Measurements from ENCODE around the gene RTEL1.
"Not testable (repeated sequence)": the region's sequence is repeated elsewhere in the genome, so short reads cannot be mapped to it uniquely, and the experiment has no call there.

Gene RTEL1

DNA sequence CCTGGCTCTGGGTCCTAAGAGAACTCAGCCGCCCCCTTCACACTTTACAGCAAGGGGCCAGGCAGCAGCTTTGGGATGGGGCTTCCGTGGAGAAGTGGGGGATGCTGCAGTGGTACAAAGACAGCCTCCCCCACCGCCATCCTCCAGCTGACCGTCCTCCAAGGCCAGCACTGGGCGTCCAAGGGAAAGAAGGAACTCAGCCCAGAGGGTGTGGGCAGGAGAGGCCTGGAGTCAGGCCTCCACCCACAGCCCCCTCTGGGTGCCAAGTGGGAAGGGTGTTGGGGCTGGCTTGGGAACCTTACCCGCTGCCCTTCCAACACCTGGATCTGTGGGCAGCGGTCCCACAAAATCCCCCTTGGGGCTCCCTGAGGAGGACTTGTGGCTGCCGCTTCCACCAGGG, 18.0 kb upstream of the RTEL1 start:
- Histone ChIP-seq H3K4me1 (ENCODE audit: control insufficient read depth, low read depth, low read length) (no peaks in the 10 kb centered on the region), H3K79me2 (ENCODE audit: control insufficient read depth, insufficient read depth, low read length) (no peaks in the 10 kb centered on the region), H3K36me3 (ENCODE audit: control insufficient read depth, insufficient read depth, low read length) (no peaks in the 10 kb centered on the region), H3K56ac (ENCODE audit: low read length) (no peak overlapping the region), H4K8ac (ENCODE audit: low read depth, low read length) (no peak overlapping the region), H3K4ac (ENCODE audit: low read depth, low read length) (no peak overlapping the region), H3K23ac (ENCODE audit: low read length) (no peak overlapping the region), H3K18ac (ENCODE audit: low read length) (no peak overlapping the region), H3K4me3 (ENCODE audit: low read length) (no peak overlapping the region), H3K27ac (ENCODE audit: low read depth, low read length) (no peak overlapping the region), H3K4me2 (ENCODE audit: low read length) (no peak overlapping the region), H2BK5ac (ENCODE audit: low read length) (no peak overlapping the region), H3K79me1 (ENCODE audit: low read length) (no peaks in the 10 kb centered on the region), H2BK15ac (replicated peaks; ENCODE audit: low read depth) (no peak overlapping the region), H4K5ac (ENCODE audit: low read length) (no peak overlapping the region), H2BK120ac (ENCODE audit: low read depth, low read length) (no peak overlapping the region), H2AK5ac (ENCODE audit: low read length) (no peak overlapping the region), H3K9ac (ENCODE audit: low read length) (no peak overlapping the region), H3K27me3 (ENCODE audit: insufficient read depth, low read length, poor library complexity) (no peaks in the 10 kb centered on the region)
- no CpG with 5 or more reads among the region's 8 CpGs for WGBS (ENCODE audit: extremely low coverage, insufficient coverage, low lambda C conversion rate)
- DNase-seq = no peak

DNA sequence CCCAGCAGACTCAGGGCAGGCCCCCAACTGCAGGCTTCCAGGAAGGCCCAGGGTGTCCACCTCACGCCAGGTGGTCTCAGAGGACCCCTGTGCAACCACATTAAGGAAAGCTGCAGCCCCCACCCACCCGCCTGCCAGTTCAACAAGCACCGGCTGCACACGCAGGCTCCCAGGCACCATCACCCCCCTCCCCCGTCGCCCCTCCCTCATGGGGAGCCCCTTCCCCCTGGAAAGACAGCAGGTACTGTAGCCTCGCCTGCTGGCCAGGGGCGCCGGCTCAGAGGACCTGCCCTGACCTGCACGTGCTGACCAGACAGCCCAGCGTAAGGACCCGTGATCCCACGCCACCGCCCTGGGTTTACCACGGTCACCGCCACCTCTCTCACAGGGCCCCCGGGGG, 17.4 kb upstream of the RTEL1 start:
- not testable (repeated sequence) for H3K23ac ChIP-seq (ENCODE audit: low read length); H3K27me3 ChIP-seq (ENCODE audit: insufficient read depth, low read length, poor library complexity); H4K8ac ChIP-seq (ENCODE audit: low read depth, low read length); H3K9ac ChIP-seq (ENCODE audit: low read length); H2BK5ac ChIP-seq (ENCODE audit: low read length); H3K4me2 ChIP-seq (ENCODE audit: low read length); H2BK120ac ChIP-seq (ENCODE audit: low read depth, low read length); H3K79me2 ChIP-seq (ENCODE audit: control insufficient read depth, insufficient read depth, low read length); H3K79me1 ChIP-seq (ENCODE audit: low read length); H3K4me3 ChIP-seq (ENCODE audit: low read length); H3K27ac ChIP-seq (ENCODE audit: low read depth, low read length); H4K5ac ChIP-seq (ENCODE audit: low read length); H3K4ac ChIP-seq (ENCODE audit: low read depth, low read length); H3K56ac ChIP-seq (ENCODE audit: low read length); H3K36me3 ChIP-seq (ENCODE audit: control insufficient read depth, insufficient read depth, low read length); H2AK5ac ChIP-seq (ENCODE audit: low read length); H3K18ac ChIP-seq (ENCODE audit: low read length); H2BK15ac ChIP-seq (replicated peaks; ENCODE audit: low read depth); H3K4me1 ChIP-seq (ENCODE audit: control insufficient read depth, low read depth, low read length); DNase-seq
- WGBS (ENCODE audit: extremely low coverage, insufficient coverage, low lambda C conversion rate) = no CpG with 5 or more reads among the region's 17 CpGs

DNA sequence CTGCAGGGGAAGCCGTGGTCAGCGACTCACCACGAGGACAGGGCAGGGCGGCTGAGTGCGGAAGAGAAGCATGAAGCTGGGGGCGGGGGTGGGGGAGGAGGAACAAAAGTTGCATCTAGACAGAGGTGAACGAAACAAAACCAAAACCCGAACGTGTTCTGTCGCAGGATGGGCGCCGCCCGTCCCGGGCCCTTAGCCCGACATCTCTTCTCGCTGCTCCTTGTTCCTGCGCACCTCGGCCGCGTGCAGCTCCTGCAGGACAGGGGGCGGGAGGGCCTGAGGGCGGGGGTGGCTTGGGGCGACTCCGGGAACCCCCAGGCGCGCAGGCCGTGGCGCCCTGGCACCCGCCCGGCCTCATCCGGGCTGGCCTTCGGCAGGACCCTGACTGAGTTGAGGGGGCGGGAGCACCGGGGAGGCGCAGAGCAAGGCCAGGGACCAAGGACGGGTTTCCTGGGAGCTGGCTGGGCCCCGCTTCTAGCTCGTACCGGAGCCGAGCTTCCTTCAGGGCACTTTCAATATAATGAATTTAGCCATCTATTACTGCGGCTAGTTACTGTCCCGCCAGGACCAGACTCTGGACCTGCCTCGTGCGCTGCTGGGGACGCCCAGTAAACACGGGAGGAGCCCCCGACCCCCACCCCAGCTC, 16.8 kb upstream of the RTEL1 start:
- H2AK5ac ChIP-seq (ENCODE audit: low read length) = no peak overlapping the region
- H3K4me2 ChIP-seq (ENCODE audit: low read length) = peak overlapping the region; percentile 75
- no peak overlapping the region for H4K5ac ChIP-seq (ENCODE audit: low read length)
- H3K4me3 ChIP-seq (ENCODE audit: low read length) = no peak overlapping the region
- H3K18ac ChIP-seq (ENCODE audit: low read length) = peak overlapping the region; percentile 70
- no peaks in the 10 kb centered on the region for H3K79me1 ChIP-seq (ENCODE audit: low read length)
- no peak overlapping the region for H3K23ac ChIP-seq (ENCODE audit: low read length)
- no peak overlapping the region for H4K8ac ChIP-seq (ENCODE audit: low read depth, low read length)
- H3K4ac ChIP-seq (ENCODE audit: low read depth, low read length) = no peak overlapping the region
- no peak overlapping the region for H2BK15ac ChIP-seq (replicated peaks; ENCODE audit: low read depth)
- WGBS (ENCODE audit: extremely low coverage, insufficient coverage, low lambda C conversion rate) = no CpG with 5 or more reads among the region's 47 CpGs
- no peaks in the 10 kb centered on the region for H3K27me3 ChIP-seq (ENCODE audit: insufficient read depth, low read length, poor library complexity)
- H2BK5ac ChIP-seq (ENCODE audit: low read length) = no peak overlapping the region
- H3K9ac ChIP-seq (ENCODE audit: low read length) = peak overlapping the region; percentile 61
- H3K36me3 ChIP-seq (ENCODE audit: control insufficient read depth, insufficient read depth, low read length) = no peaks in the 10 kb centered on the region
- no peak overlapping the region for H3K27ac ChIP-seq (ENCODE audit: low read depth, low read length)
- DNase-seq = peak; percentile 56
- peak overlapping the region; percentile 83 for H3K56ac ChIP-seq (ENCODE audit: low read length)
- H3K79me2 ChIP-seq (ENCODE audit: control insufficient read depth, insufficient read depth, low read length) = no peaks in the 10 kb centered on the region
- no peak overlapping the region for H2BK120ac ChIP-seq (ENCODE audit: low read depth, low read length)
- H3K4me1 ChIP-seq (ENCODE audit: control insufficient read depth, low read depth, low read length) = no peaks in the 10 kb centered on the region

DNA sequence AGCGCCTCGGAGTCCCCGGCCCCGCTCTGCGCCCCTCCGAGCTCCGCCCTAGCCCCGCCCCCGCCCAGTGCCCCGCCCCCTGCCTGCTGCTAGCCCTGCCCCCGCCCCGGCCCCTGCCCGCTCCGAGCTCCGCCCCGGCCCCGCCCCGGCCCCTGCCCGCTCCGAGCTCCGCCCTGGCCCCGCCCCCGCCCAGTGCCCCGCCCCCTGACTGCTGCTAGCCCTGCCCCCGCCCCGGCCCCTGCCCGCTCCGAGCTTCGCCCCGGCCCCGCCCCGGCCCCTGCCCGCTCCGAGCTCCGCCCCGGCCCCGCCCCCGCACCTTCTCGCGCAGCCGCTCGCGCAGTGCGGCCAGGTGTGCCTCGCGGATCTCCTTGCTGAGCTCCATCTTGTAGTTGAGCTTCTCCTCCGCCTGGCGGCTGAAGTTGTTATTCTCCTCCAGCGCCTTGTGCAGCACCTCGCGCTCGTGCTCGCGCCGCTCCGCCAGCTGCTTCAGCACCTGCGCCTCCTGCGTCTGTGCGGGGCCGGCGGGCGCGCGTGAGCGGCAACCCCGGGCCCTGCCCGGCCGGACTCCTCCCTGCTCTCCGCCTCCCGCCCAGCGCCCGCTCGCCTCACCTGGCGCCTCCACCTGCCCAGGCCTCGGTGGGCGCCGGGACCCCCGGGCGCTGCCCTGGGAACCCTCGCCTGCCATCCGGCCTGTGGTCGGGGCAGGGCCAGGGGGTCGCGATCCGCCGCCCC, 16.2 kb upstream of the RTEL1 start:
- no peak overlapping the region for H3K4ac ChIP-seq (ENCODE audit: low read depth, low read length)
- no CpG with 5 or more reads among the region's 86 CpGs for WGBS (ENCODE audit: extremely low coverage, insufficient coverage, low lambda C conversion rate)

DNA sequence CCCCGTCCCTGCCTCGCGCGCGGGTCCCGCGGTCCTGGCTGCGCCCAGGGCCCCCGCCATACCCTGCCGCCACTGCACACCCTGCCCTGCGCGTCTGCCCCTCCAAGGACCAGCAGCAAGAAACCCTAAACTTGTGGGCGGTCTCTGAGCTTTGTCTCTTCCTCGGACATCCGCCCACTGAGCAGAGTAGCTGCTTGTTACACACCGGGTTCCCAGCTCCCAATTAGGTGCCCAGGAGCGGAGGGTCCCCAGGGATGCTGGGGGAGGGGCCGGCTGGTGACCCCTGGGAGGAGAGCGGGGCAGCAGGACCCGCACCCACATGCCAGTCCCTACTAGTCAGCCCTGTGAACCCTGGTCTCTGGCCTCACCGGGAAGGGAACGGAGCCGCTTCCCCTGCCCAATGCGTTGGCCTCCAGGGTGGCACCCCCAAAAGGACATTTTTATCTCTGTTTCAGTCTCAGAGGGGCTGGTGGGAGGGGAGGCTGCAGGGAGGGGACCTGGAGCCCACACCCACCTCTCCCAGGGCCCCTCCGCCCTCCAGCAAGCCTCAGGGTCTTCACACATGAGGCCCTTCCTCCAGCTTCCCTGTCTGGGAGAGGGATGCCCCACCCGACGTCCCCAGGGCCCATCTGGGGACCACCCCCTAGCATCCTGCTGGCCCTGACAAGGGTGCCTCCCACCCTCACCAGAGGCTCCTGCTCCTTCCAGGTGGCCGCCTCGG, 15.4 kb upstream of the RTEL1 start:
- Histone ChIP-seq H3K56ac (ENCODE audit: low read length) (peak overlapping the region; percentile 80), H3K4me1 (ENCODE audit: control insufficient read depth, low read depth, low read length) (no peaks in the 10 kb centered on the region), H3K23ac (ENCODE audit: low read length) (peak overlapping the region; percentile 74), H3K4ac (ENCODE audit: low read depth, low read length) (no peak overlapping the region), H3K27ac (ENCODE audit: low read depth, low read length) (no peak overlapping the region), H3K4me2 (ENCODE audit: low read length) (peak overlapping the region; percentile 16), H4K5ac (ENCODE audit: low read length) (no peak overlapping the region), H3K18ac (ENCODE audit: low read length) (no peak overlapping the region), H3K36me3 (ENCODE audit: control insufficient read depth, insufficient read depth, low read length) (no peaks in the 10 kb centered on the region), H3K79me1 (ENCODE audit: low read length) (no peaks in the 10 kb centered on the region), H3K9ac (ENCODE audit: low read length) (peak overlapping the region; percentile 64), H2AK5ac (ENCODE audit: low read length) (no peak overlapping the region), H2BK15ac (replicated peaks; ENCODE audit: low read depth) (no peak overlapping the region), H2BK5ac (ENCODE audit: low read length) (no peak overlapping the region), H3K79me2 (ENCODE audit: control insufficient read depth, insufficient read depth, low read length) (no peaks in the 10 kb centered on the region), H2BK120ac (ENCODE audit: low read depth, low read length) (no peak overlapping the region), H4K8ac (ENCODE audit: low read depth, low read length) (no peak overlapping the region), H3K4me3 (ENCODE audit: low read length) (no peak overlapping the region), H3K27me3 (ENCODE audit: insufficient read depth, low read length, poor library complexity) (no peaks in the 10 kb centered on the region)
- DNase-seq = peak; percentile 39
- no CpG with 5 or more reads among the region's 29 CpGs for WGBS (ENCODE audit: extremely low coverage, insufficient coverage, low lambda C conversion rate)

More for the DNA sequence above, 16.2 kb upstream of the RTEL1 start:
- Histone ChIP-seq H3K9ac (ENCODE audit: low read length) (peak overlapping the region; percentile 64), H3K79me2 (ENCODE audit: control insufficient read depth, insufficient read depth, low read length) (no peaks in the 10 kb centered on the region), H3K79me1 (ENCODE audit: low read length) (no peaks in the 10 kb centered on the region), H3K18ac (ENCODE audit: low read length) (peak overlapping the region; percentile 70), H3K27ac (ENCODE audit: low read depth, low read length) (peak overlapping the region; percentile 1), H2BK5ac (ENCODE audit: low read length) (no peak overlapping the region), H3K27me3 (ENCODE audit: insufficient read depth, low read length, poor library complexity) (no peaks in the 10 kb centered on the region), H4K5ac (ENCODE audit: low read length) (no peak overlapping the region), H3K36me3 (ENCODE audit: control insufficient read depth, insufficient read depth, low read length) (no peaks in the 10 kb centered on the region), H2AK5ac (ENCODE audit: low read length) (no peak overlapping the region), H3K4me1 (ENCODE audit: control insufficient read depth, low read depth, low read length) (no peaks in the 10 kb centered on the region), H3K56ac (ENCODE audit: low read length) (peak overlapping the region; percentile 83), H3K4me2 (ENCODE audit: low read length) (peak overlapping the region; percentile 16), H4K8ac (ENCODE audit: low read depth, low read length) (no peak overlapping the region), H3K4me3 (ENCODE audit: low read length) (no peak overlapping the region), H2BK15ac (replicated peaks; ENCODE audit: low read depth) (no peak overlapping the region), H3K23ac (ENCODE audit: low read length) (peak overlapping the region; percentile 74), H2BK120ac (ENCODE audit: low read depth, low read length) (no peak overlapping the region)
- peak; percentile 96 for DNase-seq

All from mesendoderm (in vitro differentiated cells).